ENCODE results near the gene INSR.

Gene INSR

DNA sequence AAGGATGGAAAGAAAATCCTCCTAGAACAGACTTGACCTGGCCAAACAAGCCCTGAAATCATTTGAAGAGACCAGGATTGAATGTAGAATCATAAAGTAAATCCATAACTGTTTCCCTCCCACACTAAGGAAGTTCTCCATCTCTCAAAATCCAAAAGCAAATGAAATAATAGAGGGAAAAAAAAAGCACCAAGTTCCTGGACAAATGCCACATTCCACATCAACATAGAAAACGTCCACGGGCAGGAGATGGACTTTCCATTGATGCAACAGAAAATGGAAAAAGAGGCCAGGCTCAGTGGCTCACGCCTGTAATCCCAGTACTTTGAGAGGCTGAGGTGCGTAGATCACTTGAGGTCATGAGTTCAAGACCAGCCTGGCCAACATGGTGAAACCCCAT is 56.2 kb downstream of the INSR start:
- H3K4me3 ChIP-seq (ENCODE audit: low read depth, low read length) = no peak overlapping the region
- no peak overlapping the region for H3K4me2 ChIP-seq (ENCODE audit: low read length)
- H3K79me2 ChIP-seq = peaks cover 42% of the 10 kb centered on the region
- H2AFZ ChIP-seq = no peak overlapping the region
- H3K36me3 ChIP-seq (ENCODE audit: control insufficient read depth, insufficient read depth, low read length) = no peaks in the 10 kb centered on the region
- H3K27ac ChIP-seq = no peak overlapping the region
- TF ChIP-seq CTCF (IDR thresholded peaks at IDR 0.05) = no peak
- H3K27me3 ChIP-seq (ENCODE audit: control insufficient read depth, insufficient read depth, low read length) = no peaks in the 10 kb centered on the region
- H3K9me3 ChIP-seq (ENCODE audit: control insufficient read depth, low read length) = no peaks in the 10 kb centered on the region
- H3K4me1 ChIP-seq = peaks cover 2% of the 10 kb centered on the region
- no peak overlapping the region for H3K9ac ChIP-seq

DNA sequence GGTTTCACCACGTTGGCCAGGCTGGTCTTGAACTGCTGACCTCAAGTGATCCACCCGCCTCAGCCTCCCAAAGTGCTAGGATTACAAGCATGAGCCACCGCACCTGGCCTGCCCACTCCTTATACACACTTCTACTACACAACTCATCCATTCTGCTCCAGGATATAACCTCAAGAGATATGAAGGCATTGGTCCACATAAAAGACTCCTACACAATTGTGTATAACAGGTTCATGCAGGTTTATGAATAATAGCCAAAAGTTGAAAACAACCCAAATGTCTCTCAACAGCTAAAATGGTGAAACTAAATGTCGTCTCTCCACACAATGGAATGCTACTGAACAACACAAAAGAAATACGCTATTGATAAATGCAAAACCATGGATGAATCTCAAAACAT is 58.1 kb downstream of the INSR start:
- Histone ChIP-seq H3K9ac (no peak overlapping the region), H2AFZ (no peak overlapping the region), H3K79me2 (peaks cover 44% of the 10 kb centered on the region), H3K9me3 (ENCODE audit: control insufficient read depth, low read length) (no peaks in the 10 kb centered on the region), H3K4me2 (ENCODE audit: low read length) (no peak overlapping the region), H3K36me3 (ENCODE audit: control insufficient read depth, insufficient read depth, low read length) (no peaks in the 10 kb centered on the region), H3K27ac (no peak overlapping the region), H3K27me3 (ENCODE audit: control insufficient read depth, insufficient read depth, low read length) (no peaks in the 10 kb centered on the region), H3K4me3 (ENCODE audit: low read depth, low read length) (no peak overlapping the region), H3K4me1 (peaks cover 2% of the 10 kb centered on the region)
- TF ChIP-seq CTCF (IDR thresholded peaks at IDR 0.05) = no peak

DNA sequence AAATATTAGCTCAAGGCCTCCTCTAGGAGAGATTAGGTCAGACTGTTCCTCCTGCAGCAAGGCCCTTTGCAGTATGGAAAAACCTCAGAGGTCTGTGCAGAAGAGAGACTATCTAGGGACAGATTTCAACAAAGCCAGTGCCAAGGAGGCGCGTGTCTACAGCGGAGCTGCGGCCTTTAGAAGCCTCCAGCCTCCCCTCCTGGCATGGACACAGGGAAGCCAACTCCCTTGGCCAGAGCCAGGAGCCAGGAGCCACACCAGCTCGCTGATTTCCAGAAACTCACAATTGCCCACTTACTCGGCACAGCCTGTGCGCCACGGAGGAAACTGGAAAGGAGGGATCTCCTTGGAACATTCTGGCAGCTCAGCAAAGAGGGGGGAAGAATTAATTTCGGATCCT is 63.4 kb downstream of the INSR start:
- Histone ChIP-seq H3K79me2 (peaks cover 56% of the 10 kb centered on the region), H2AFZ (no peak overlapping the region), H3K4me3 (ENCODE audit: low read depth, low read length) (no peak overlapping the region), H3K4me2 (ENCODE audit: low read length) (no peak overlapping the region), H3K36me3 (ENCODE audit: control insufficient read depth, insufficient read depth, low read length) (no peaks in the 10 kb centered on the region), H3K4me1 (peaks cover 7% of the 10 kb centered on the region), H3K27me3 (ENCODE audit: control insufficient read depth, insufficient read depth, low read length) (no peaks in the 10 kb centered on the region), H3K9me3 (ENCODE audit: control insufficient read depth, low read length) (no peaks in the 10 kb centered on the region), H3K27ac (no peak overlapping the region), H3K9ac (no peak overlapping the region)
- no peak for TF ChIP-seq CTCF (IDR thresholded peaks at IDR 0.05)

DNA sequence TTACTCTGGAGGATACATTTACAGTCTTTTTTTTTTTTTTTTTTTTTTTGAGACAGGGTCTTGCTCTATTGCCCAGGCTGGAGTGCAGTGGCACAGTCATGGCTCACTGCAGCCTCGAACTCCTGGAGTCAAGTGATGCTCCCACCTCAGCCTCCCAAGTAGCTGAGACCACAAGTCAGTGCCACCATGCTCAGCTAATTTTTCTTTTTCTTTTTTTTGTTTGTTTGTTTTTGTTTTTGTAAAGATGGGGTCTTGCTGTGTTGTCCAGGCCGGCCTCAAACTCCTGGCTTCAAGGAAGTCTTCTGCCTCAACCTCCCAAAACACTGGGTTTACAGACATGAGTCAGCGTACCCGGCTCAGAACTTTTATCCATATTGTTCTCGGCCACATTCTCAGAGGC is 64.5 kb downstream of the INSR start:
- H3K27ac ChIP-seq = no peak overlapping the region
- no peak for TF ChIP-seq CTCF (IDR thresholded peaks at IDR 0.05)
- H3K4me3 ChIP-seq (ENCODE audit: low read depth, low read length) = no peak overlapping the region
- no peak overlapping the region for H3K9ac ChIP-seq
- no peak overlapping the region for H2AFZ ChIP-seq
- no peaks in the 10 kb centered on the region for H3K36me3 ChIP-seq (ENCODE audit: control insufficient read depth, insufficient read depth, low read length)
- peaks cover 63% of the 10 kb centered on the region for H3K79me2 ChIP-seq
- H3K27me3 ChIP-seq (ENCODE audit: control insufficient read depth, insufficient read depth, low read length) = no peaks in the 10 kb centered on the region
- H3K4me2 ChIP-seq (ENCODE audit: low read length) = no peak overlapping the region
- no peaks in the 10 kb centered on the region for H3K9me3 ChIP-seq (ENCODE audit: control insufficient read depth, low read length)
- peaks cover 7% of the 10 kb centered on the region for H3K4me1 ChIP-seq

GRCh38 chr19:7228935-7229541 is 65.2 kb downstream of the INSR start:
- Histone ChIP-seq H3K4me3 (ENCODE audit: low read depth, low read length) (no peak overlapping the region), H3K79me2 (peaks cover 61% of the 10 kb centered on the region), H2AFZ (no peak overlapping the region), H3K27me3 (ENCODE audit: control insufficient read depth, insufficient read depth, low read length) (no peaks in the 10 kb centered on the region), H3K9me3 (ENCODE audit: control insufficient read depth, low read length) (no peaks in the 10 kb centered on the region), H3K4me2 (ENCODE audit: low read length) (no peak overlapping the region), H3K36me3 (ENCODE audit: control insufficient read depth, insufficient read depth, low read length) (no peaks in the 10 kb centered on the region), H3K9ac (no peak overlapping the region), H3K27ac (no peak overlapping the region), H3K4me1 (peaks cover 7% of the 10 kb centered on the region)
- no peak for TF ChIP-seq CTCF (IDR thresholded peaks at IDR 0.05)

All from parathyroid adenoma (tissue), 2 donors.